Stimulated activated CD8-positive, alpha-beta memory T cell treated with anti-CD3 and anti-CD28 coated beads, Interleukin-15, amount 100 ng/mL, for 48 hours (primary cell): ENCODE measurements around the gene CACNG4.

Experiments
- DNase-seq, 2 donors: peaks; one replicate each; pipeline ENCODE4 v3.0.0-alpha.2; 2020; ENCODE audit warnings: low read depth in 2 of 2

The CACNG4 gene

GRCh38 chr17:66963909-66964771 is at the start of gene CACNG4:
Gene CACNG4 (plus strand): TSS chr17:66964707. CDS start chr17:66964912, 205 bp downstream.
- DNase-seq = no peak

GRCh38 chr17:66915204-66915611 is 49.3 kb upstream of the CACNG4 start:
- DNase-seq = no peak

GRCh38 chr17:66915792-66916191 is 48.7 kb upstream of the CACNG4 start:
- DNase-seq = no peak

- DNase-seq = no peak
Observed at GRCh38 chr17:66916946-66917345, 47.6 kb upstream of the CACNG4 start.

- DNase-seq = no peak
Observed at GRCh38 chr17:66918896-66919295, 45.6 kb upstream of the CACNG4 start.

- no peak for DNase-seq
Observed at GRCh38 chr17:66920435-66920834, 44.1 kb upstream of the CACNG4 start.

- DNase-seq = no peak
Observed at GRCh38 chr17:66920950-66921349, 43.6 kb upstream of the CACNG4 start.

GRCh38 chr17:66923886-66924285 is 40.6 kb upstream of the CACNG4 start:
- no peak for DNase-seq

GRCh38 chr17:66925811-66926500 is 38.6 kb upstream of the CACNG4 start:
- DNase-seq = no peak

- no peak for DNase-seq
Observed at GRCh38 chr17:66928949-66929348, 35.6 kb upstream of the CACNG4 start.

- no peak for DNase-seq
Observed at GRCh38 chr17:66929591-66929990, 34.9 kb upstream of the CACNG4 start.

GRCh38 chr17:66930933-66931332 is 33.6 kb upstream of the CACNG4 start:
- DNase-seq = no peak

GRCh38 chr17:66932311-66932710 is 32.2 kb upstream of the CACNG4 start:
- DNase-seq = no peak

GRCh38 chr17:66934040-66934439 is 30.5 kb upstream of the CACNG4 start:
- no peak for DNase-seq

- no peak for DNase-seq
Observed at GRCh38 chr17:66935717-66936116, 28.8 kb upstream of the CACNG4 start.

GRCh38 chr17:66938656-66939055 is 25.9 kb upstream of the CACNG4 start:
- no peak for DNase-seq

GRCh38 chr17:66939461-66940114 is 24.9 kb upstream of the CACNG4 start:
- DNase-seq = no peak

GRCh38 chr17:66941249-66941648 is 23.3 kb upstream of the CACNG4 start:
- no peak for DNase-seq

GRCh38 chr17:66941773-66942450 is 22.6 kb upstream of the CACNG4 start:
- DNase-seq = no peak

- no peak for DNase-seq
Observed at GRCh38 chr17:66942451-66943264, 21.8 kb upstream of the CACNG4 start.

GRCh38 chr17:66943484-66943883 is 21.0 kb upstream of the CACNG4 start:
- DNase-seq = no peak
